Ammon's horn (tissue), 1 donor: Measurements from ENCODE around the gene IL1RAP.
"Not testable (repeated sequence)": the region's sequence is repeated elsewhere in the genome, so short reads cannot be mapped to it uniquely, and the experiment has no call there.

Experiments
- DNase-seq: peaks from one replicate; pipeline ENCODE4 v3.0.0-alpha.2; 2016; ENCODE audit warnings: low spot score

IL1RAP gene

GRCh38 chr3:190666821-190667220, 152.9 kb downstream of the IL1RAP start:
- DNase-seq = no peak

- DNase-seq = no peak
Observed at GRCh38 chr3:190671658-190672057, 157.8 kb downstream of the IL1RAP start.

GRCh38 chr3:190673148-190673547, 159.3 kb downstream of the IL1RAP start:
- DNase-seq = no peak

GRCh38 chr3:190676481-190676880, 162.6 kb downstream of the IL1RAP start:
- DNase-seq = no peak

GRCh38 chr3:190677001-190677400, 163.1 kb downstream of the IL1RAP start:
- no peak for DNase-seq

- not testable (repeated sequence) for DNase-seq
Observed at GRCh38 chr3:190677868-190678267, 164.0 kb downstream of the IL1RAP start.

GRCh38 chr3:190680691-190681090, 166.8 kb downstream of the IL1RAP start:
- no peak for DNase-seq

GRCh38 chr3:190684776-190685175, 170.9 kb downstream of the IL1RAP start:
- no peak for DNase-seq

- no peak for DNase-seq
Observed at GRCh38 chr3:190686011-190686410, 172.1 kb downstream of the IL1RAP start.

- DNase-seq = no peak
Observed at GRCh38 chr3:190690246-190690645, 176.4 kb downstream of the IL1RAP start.

GRCh38 chr3:190692256-190692655, 178.4 kb downstream of the IL1RAP start:
- no peak for DNase-seq

- no peak for DNase-seq
Observed at GRCh38 chr3:190694335-190695001, 180.6 kb downstream of the IL1RAP start.

- no peak for DNase-seq
Observed at GRCh38 chr3:190695225-190695624, 181.3 kb downstream of the IL1RAP start.

- DNase-seq = no peak
Observed at GRCh38 chr3:190695994-190696393, 182.1 kb downstream of the IL1RAP start.

GRCh38 chr3:190696777-190697501, 183.1 kb downstream of the IL1RAP start:
- DNase-seq = peak; percentile 30

GRCh38 chr3:190697502-190697830, 183.6 kb downstream of the IL1RAP start:
- DNase-seq = no peak

GRCh38 chr3:190697901-190698300, 184.0 kb downstream of the IL1RAP start:
- no peak for DNase-seq

GRCh38 chr3:190699776-190700175, 185.9 kb downstream of the IL1RAP start:
- no peak for DNase-seq

- DNase-seq = peak; percentile 21
Observed at GRCh38 chr3:190701096-190701532, 187.2 kb downstream of the IL1RAP start.

- DNase-seq = no peak
Observed at GRCh38 chr3:190706582-190706981, 192.7 kb downstream of the IL1RAP start.
